ENCODE measurements around the gene NCAPH2.

The NCAPH2 gene

GRCh38 chr22:50550395-50550794 lies 42.4 kb downstream of the NCAPH2 start:
- FAIRE-seq = no peak

GRCh38 chr22:50551160-50551752 lies 43.2 kb downstream of the NCAPH2 start:
- FAIRE-seq = no peak

DNA sequence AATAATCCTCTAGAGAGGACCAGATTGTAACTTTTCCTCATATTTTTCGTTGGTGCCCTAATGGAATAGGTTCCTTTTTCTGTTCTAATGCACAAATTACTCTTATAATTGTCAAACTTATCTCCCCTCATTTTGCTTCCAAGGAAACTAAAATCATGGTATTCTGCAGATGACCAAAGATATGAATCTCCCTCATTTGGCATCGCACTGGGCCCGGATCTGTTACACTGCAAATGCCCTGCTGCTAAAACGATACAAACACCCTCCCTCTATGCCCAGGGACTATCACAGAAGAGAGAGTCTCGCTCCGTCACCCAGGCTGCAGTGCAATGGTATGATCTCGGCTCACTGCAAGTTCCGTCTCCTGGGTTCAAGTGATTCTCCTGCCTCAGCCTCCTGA lies 45.3 kb downstream of the NCAPH2 start:
- no peak for FAIRE-seq

DNA sequence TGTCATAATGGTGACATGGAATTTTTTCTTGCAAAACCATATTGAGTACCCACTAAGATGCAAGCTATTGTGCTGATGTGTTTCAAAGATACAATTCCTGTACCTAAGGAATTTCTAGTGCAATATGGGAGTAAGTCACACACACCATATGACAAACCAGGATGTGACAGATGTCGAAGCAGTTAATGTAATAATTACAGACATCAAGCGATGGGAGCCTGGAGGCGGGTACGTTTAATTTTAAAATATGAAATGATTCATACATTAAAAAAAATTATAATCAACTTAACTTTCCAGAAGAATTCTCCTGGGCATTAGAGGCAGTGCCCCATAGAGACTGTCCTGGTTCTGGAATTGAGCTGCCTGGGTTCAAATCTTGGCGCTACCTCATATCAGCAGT lies 48.7 kb downstream of the NCAPH2 start:
- no peak for FAIRE-seq

DNA sequence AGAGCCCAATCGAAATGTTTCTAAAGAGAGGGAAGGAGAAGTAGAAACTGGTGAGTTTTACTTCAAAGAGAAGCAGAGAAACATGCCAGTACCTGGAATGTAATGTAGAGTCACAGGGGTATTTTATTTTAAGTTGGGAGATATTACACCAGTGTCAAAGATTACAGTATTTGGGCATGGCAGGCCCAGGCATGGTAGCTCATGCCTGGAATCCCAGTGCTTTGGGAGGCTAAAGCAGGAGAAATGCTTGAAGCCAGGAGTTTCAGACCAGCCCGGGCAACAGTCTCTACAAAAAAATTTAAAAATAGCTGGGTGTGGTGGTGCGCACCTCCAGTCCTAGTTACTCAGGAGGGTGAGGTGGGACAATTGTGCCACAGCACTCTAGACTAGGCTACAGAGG lies 52.0 kb downstream of the NCAPH2 start:
- no peak for FAIRE-seq

- no peak for FAIRE-seq
Observed at GRCh38 chr22:50561401-50562358, 53.7 kb downstream of the NCAPH2 start.

DNA sequence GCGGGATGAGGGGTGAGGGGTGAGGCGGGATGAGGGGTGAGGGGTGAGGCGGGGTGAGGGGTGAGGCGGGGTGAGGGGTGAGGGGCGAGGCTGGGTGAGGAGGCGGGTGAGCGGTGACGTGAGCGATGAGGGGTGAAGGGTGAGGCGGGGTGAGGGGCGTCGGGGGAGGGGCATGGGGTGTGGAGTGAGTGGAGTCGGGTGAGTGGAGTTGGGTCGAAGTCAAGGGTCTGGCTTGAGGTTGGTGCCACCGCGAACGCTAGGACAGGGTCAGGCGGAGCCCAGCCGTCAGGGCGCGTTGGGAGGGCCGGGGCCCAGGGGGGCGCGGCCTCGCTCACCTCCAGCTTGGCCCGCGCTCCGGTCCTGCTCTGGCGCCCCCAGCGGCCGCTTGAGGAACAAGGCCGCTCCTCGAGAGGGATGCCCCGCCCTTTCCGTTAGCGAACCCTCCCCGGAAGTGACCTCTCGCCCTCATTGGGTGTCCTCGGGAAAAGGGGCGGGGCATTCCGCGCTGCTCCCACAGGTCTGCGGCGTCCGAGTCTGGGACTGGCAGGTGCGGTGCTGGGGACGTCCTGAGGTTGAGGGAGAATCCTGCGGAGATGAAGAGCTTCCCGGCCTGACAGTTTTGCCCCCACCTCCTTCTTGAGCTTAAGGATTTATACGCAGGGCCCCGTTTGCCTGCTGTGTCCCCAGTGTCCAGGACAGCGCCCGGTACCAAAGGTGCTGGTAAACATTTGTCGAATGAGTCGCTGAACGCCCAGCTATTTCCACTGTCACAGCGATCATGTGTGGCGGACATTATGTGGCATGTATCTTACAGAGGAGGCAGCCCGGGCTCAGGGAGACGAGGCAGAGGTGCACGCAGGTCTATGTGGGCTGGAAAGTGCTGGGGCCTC lies 54.7 kb downstream of the NCAPH2 start, which contains the start of gene SYCE3:
Gene SYCE3, minus strand, starts transcription at position 397 of the 890 bp plus-strand sequence. CDS start 6,514 bp downstream, outside the sequence.
- FAIRE-seq = no peak

GRCh38 chr22:50563413-50564160 lies 55.6 kb downstream of the NCAPH2 start:
- no peak for FAIRE-seq

- FAIRE-seq = no peak
Observed at GRCh38 chr22:50564289-50564688, 56.3 kb downstream of the NCAPH2 start.

GRCh38 chr22:50567721-50568252 lies 59.8 kb downstream of the NCAPH2 start:
- FAIRE-seq = no peak

GRCh38 chr22:50568626-50569025 lies 60.6 kb downstream of the NCAPH2 start:
- no peak for FAIRE-seq

DNA sequence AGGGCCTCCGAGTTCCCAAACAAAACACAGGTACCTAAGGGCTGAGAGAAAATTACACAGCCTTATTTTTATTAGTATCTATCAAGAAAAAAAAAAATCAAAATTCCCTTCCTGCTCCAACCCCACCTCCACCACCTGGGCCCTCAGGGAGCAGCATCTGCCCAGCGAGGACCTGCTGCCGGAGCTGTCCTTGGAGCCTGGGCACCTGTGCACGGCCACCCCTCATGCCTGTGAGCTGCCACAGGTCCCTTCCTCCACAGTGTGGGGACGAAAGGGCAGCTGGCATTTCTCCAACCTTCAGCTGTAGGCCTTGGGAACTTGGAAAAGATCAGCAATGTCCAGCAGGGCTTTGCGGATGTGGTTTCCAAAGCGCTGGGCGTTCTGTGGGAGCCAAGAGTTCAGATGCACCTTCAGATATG lies 61.0 kb downstream of the NCAPH2 start:
- FAIRE-seq = no peak

DNA sequence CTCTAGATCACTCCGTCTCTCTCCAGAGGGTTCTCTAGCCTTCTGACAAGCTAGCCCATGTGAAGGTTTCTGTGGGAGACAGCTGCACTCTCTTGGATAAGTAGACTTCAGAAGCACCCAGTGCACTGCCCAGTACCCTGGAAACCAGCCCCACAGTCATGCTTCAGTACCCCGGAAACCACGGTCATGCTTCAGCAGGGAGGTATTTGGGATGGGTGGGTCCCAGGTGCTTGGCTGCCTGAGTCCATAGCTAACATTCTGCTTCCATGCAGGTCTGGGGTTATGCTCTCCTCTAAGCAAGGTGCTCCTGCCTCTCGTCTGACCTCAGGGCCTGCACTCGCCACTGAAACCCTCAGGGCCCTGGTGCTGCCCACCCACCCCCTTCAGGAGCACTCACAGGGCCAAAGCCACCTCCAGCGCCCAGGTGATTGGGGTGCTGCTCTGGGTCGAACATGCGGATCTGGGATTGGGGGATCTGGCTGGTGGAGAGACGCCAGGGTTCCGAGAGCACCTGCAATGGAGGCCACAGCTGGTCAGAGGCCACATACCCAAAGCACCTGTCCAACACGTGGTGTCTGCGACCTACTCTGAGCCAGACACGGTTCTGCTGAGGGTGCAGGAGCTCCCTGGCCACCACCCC lies 62.0 kb downstream of the NCAPH2 start:
- no peak for FAIRE-seq

GRCh38 chr22:50570861-50571260 lies 62.8 kb downstream of the NCAPH2 start:
- FAIRE-seq = no peak

GRCh38 chr22:50571264-50572175 lies 63.5 kb downstream of the NCAPH2 start:
- no peak for FAIRE-seq

GRCh38 chr22:50572965-50573364 lies 64.9 kb downstream of the NCAPH2 start:
- no peak for FAIRE-seq

DNA sequence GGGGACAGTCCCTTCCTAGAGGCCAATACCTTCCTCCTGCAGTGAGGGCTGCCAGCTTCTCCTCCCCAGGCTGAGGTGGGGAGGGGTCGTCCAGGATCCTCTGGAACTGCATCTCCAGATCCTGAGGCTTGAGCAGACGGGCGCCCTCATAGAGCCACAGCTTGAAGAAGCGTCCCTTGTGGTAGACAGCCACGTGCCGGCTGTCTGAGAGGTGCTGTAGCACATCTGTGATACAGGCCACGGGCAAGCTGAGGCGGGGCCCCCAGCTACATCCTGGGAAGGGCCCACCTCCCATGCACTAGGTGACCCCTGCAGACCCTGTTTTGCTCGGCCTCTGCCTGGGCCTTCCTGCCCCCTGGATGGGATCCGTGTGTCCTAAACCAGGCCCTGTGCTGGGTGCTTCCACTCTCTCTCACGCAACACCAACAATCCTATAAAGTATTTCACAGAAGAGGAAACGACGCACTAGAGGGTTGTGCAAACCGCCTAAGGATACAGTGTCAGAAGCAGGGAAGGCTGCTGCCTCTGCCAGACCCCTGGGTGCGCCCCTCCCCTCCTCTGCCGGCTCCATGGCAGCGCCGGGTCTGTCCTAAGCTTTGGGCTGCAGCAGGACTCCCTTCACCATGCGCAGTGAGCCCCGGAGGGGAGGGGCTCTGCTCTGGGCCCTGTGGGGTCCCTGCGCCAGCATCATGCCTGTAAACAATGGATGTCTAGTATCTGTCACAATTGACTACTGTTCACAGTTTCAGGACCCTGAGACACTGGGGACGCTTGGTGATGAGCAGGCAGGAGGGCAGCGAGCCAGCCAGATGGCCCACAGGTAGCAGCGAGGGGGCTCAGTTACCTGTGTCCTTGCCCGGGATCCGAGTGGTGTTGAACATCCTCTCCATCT lies 65.7 kb downstream of the NCAPH2 start:
- FAIRE-seq = no peak

DNA sequence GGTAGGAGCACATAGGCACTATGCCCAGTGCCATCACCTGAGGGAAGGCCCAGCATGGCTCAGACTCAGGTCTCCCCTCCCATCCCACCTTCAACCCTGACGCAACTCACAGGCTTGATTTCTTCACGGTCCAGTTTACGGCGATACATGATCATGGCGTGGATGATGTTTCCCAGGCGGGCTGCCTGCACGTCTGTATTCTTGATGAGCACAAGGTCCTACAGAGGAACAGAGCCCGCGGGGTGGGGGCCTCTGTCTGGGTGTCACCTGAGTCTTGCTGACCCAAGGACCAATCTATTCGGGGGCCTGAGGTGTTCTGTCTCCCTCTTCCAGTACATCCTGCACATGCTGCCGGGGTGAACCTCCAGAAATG lies 66.3 kb downstream of the NCAPH2 start:
- FAIRE-seq = no peak
